Stimulated activated CD4-positive, alpha-beta T cell treated with anti-CD3 and anti-CD28 coated beads, Interleukin-12 subunit alpha, Interleukin-12 subunit beta, amount 100 ng/mL, for 48 hours (primary cell): ENCODE measurements around the gene C1QB.

ENCODE experiments used
- DNase-seq, 3 donors: peaks; one replicate each; pipeline ENCODE4 v3.0.0-alpha.2; 2020; ENCODE audit warnings: low read depth in 2 of 3, low spot score in 1 of 3

C1QB gene

GRCh38 chr1:22633697-22634463 is 19.2 kb upstream of the C1QB start:
- DNase-seq = no peak

GRCh38 chr1:22635436-22635835 is 17.6 kb upstream of the C1QB start:
- DNase-seq = no peak

GRCh38 chr1:22636353-22636752 is 16.7 kb upstream of the C1QB start, which contains the start of gene C1QA:
Gene C1QA, plus strand, starts transcription at chr1:22636628. Its CDS starts 989 bp downstream, at chr1:22637617.
- no peak for DNase-seq

GRCh38 chr1:22636927-22637326 is 16.1 kb upstream of the C1QB start:
- no peak for DNase-seq

- no peak for DNase-seq
Observed at GRCh38 chr1:22637907-22638445, 15.1 kb upstream of the C1QB start.

- DNase-seq = no peak
Observed at GRCh38 chr1:22638476-22639234, 14.4 kb upstream of the C1QB start.

GRCh38 chr1:22639286-22639685 is 13.8 kb upstream of the C1QB start:
- DNase-seq = no peak

GRCh38 chr1:22641247-22641646 is 11.8 kb upstream of the C1QB start:
- no peak for DNase-seq

GRCh38 chr1:22641906-22642636 is 11.0 kb upstream of the C1QB start:
- peak; percentile 35 to 64 (median 62) for DNase-seq

- DNase-seq = no peak
Observed at GRCh38 chr1:22643381-22643780, 9.7 kb upstream of the C1QB start, which contains the start of gene C1QC. Gene C1QC, plus strand, starts transcription at chr1:22643633. Its CDS starts 391 bp downstream, at chr1:22644024.

- no peak for DNase-seq
Observed at GRCh38 chr1:22643928-22644327, 9.1 kb upstream of the C1QB start.

- no peak for DNase-seq
Observed at GRCh38 chr1:22645931-22646330, 7.1 kb upstream of the C1QB start.

- DNase-seq = no peak
Observed at GRCh38 chr1:22646384-22646783, 6.7 kb upstream of the C1QB start.

GRCh38 chr1:22650089-22650693 is 2.8 kb upstream of the C1QB start:
- DNase-seq = no peak

GRCh38 chr1:22651941-22652856 is 837 bp upstream of the C1QB start:
- DNase-seq = no peak

- no peak for DNase-seq
Observed at GRCh38 chr1:22654692-22655091, 1.7 kb downstream of the C1QB start.

GRCh38 chr1:22658385-22659163 is 5.5 kb downstream of the C1QB start:
- no peak for DNase-seq

- DNase-seq = no peak
Observed at GRCh38 chr1:22660716-22661241, 7.7 kb downstream of the C1QB start.

GRCh38 chr1:22661880-22662279 is 8.8 kb downstream of the C1QB start:
- DNase-seq = no peak
